ELR (cell line): ENCODE data around the gene RALGPS1.

Experiments
- DNase-seq: peaks from one replicate; pipeline ENCODE4 v3.0.0-alpha.2; 2015; ENCODE audit warnings: low read depth

Gene RALGPS1

GRCh38 chr9:127207734-127208410 lies 293.3 kb downstream of the RALGPS1 start:
- no peak for DNase-seq

GRCh38 chr9:127208416-127208815 lies 293.8 kb downstream of the RALGPS1 start:
- DNase-seq = no peak

GRCh38 chr9:127209220-127209619 lies 294.6 kb downstream of the RALGPS1 start:
- DNase-seq = no peak

- DNase-seq = no peak
Measured at GRCh38 chr9:127209948-127210640, 295.5 kb downstream of the RALGPS1 start.

- DNase-seq = no peak
Measured at GRCh38 chr9:127210851-127211730, 296.5 kb downstream of the RALGPS1 start.

GRCh38 chr9:127211983-127212382 lies 297.4 kb downstream of the RALGPS1 start:
- no peak for DNase-seq

GRCh38 chr9:127212453-127212852 lies 297.9 kb downstream of the RALGPS1 start:
- no peak for DNase-seq

- no peak for DNase-seq
Measured at GRCh38 chr9:127213859-127214258, 299.3 kb downstream of the RALGPS1 start.

- DNase-seq = peak; percentile 69
Measured at GRCh38 chr9:127214421-127215267, 300.1 kb downstream of the RALGPS1 start.

GRCh38 chr9:127215268-127216209 lies 301.0 kb downstream of the RALGPS1 start:
- no peak for DNase-seq

- no peak for DNase-seq
Measured at GRCh38 chr9:127216210-127216887, 301.8 kb downstream of the RALGPS1 start.

GRCh38 chr9:127216888-127217217 lies 302.3 kb downstream of the RALGPS1 start:
- no peak for DNase-seq

- DNase-seq = no peak
Measured at GRCh38 chr9:127218818-127219217, 304.2 kb downstream of the RALGPS1 start.

- no peak for DNase-seq
Measured at GRCh38 chr9:127219520-127219919, 304.9 kb downstream of the RALGPS1 start.

GRCh38 chr9:127221695-127222094 lies 307.1 kb downstream of the RALGPS1 start:
- no peak for DNase-seq

- DNase-seq = no peak
Measured at GRCh38 chr9:127222388-127223095, 308.0 kb downstream of the RALGPS1 start.

GRCh38 chr9:127223266-127223665 lies 308.7 kb downstream of the RALGPS1 start:
- no peak for DNase-seq

- no peak for DNase-seq
Measured at GRCh38 chr9:127223810-127224177, 309.2 kb downstream of the RALGPS1 start.

- DNase-seq = peak; percentile 78
Measured at GRCh38 chr9:127224178-127224882, 309.7 kb downstream of the RALGPS1 start.
